Endodermal cell (in vitro differentiated cells): ENCODE measurements around the gene TMEM33. TPM values are rescaled to one million over a fixed set of nuclear protein-coding genes. Genes with fewer than 3 reads are reported as not detected.

ENCODE experiments used
- DNase-seq: peaks from one replicate; pipeline ENCODE4 v3.0.0-alpha.2; 2017
- H3K27ac ChIP-seq: 2 replicates; pipeline ENCODE4 v1.5.1; 2013; ENCODE audit warnings: mild to moderate bottlenecking, low read depth, low read length, moderate library complexity
- H3K27me3 ChIP-seq: 2 replicates; pipeline ENCODE4 v1.6.1; 2013; ENCODE audit warnings: mild to moderate bottlenecking, low read length, moderate library complexity; ENCODE audit not compliant: insufficient read depth, control insufficient read depth, poor library complexity, severe bottlenecking
- H3K36me3 ChIP-seq: 2 replicates; pipeline ENCODE4 v1.7.0; 2013; ENCODE audit warnings: mild to moderate bottlenecking, low read length, moderate library complexity; ENCODE audit not compliant: control insufficient read depth, insufficient read depth
- H3K4me1 ChIP-seq: one replicate; pipeline ENCODE4 v1.7.0; 2013; ENCODE audit warnings: low read length; ENCODE audit not compliant: control insufficient read depth, insufficient read depth
- H3K4me3 ChIP-seq: 2 replicates; pipeline ENCODE4 v1.5.1; 2013; ENCODE audit warnings: mild to moderate bottlenecking, low read length, moderate library complexity
- H3K9ac ChIP-seq: 2 replicates; pipeline ENCODE4 v1.6.1; 2013; ENCODE audit warnings: mild to moderate bottlenecking, low read length, moderate library complexity; ENCODE audit not compliant: poor library complexity, severe bottlenecking; ENCODE audit errors: extremely low read depth
- H3K9me3 ChIP-seq: 2 replicates; pipeline ENCODE4 v1.6.1; 2013; ENCODE audit warnings: mild to moderate bottlenecking, low read length, moderate library complexity; ENCODE audit not compliant: control insufficient read depth
- H3K27ac Mint-ChIP-seq: 2 replicates; pipeline ENCODE4 v1.8.0; 2020; ENCODE audit warnings: mixed read lengths
- H3K27me3 Mint-ChIP-seq: 2 replicates; pipeline ENCODE4 v1.8.0; 2021; ENCODE audit warnings: mild to moderate bottlenecking, mixed read lengths; ENCODE audit not compliant: insufficient read depth
- H3K36me3 Mint-ChIP-seq: 2 replicates; pipeline ENCODE4 v1.8.0; 2020; ENCODE audit warnings: low read depth, mixed read lengths
- H3K4me1 Mint-ChIP-seq: 2 replicates; pipeline ENCODE4 v1.8.0; 2020; ENCODE audit warnings: mixed read lengths
- H3K4me3 Mint-ChIP-seq: 2 replicates; pipeline ENCODE4 v1.8.0; 2020; ENCODE audit warnings: mild to moderate bottlenecking, moderate library complexity, mixed read lengths
- H3K9me3 Mint-ChIP-seq: 2 replicates; pipeline ENCODE4 v1.8.0; 2020; ENCODE audit warnings: mild to moderate bottlenecking, mixed read lengths
- CTCF ChIP-seq: fragments of 200-600 bp; sonication (generic); conservative IDR thresholded peaks from 2 replicates; pipeline ENCODE4 v1.5.0; 2021; ENCODE audit warnings: antibody characterized with exemption, mild to moderate bottlenecking
- WGBS, 2 experiments: methylation state at CpG; one replicate each; pipeline versions ENCODE4 v1.1.5 to v1.1.7; 2013; ENCODE audit warnings: missing lambda C conversion rate in 2 of 2, mixed read lengths in 1 of 2; ENCODE audit not compliant: insufficient coverage in 1 of 2, insufficient read length in 1 of 2; 5-methylcytosine and 5-hydroxymethylcytosine counted together
- total RNA-seq, 2 donors: library from RNA; stranded (reverse); fragmentation: NEBNext Ultra II Directional in 1 of 2; extraction: Animal tissue kit (Norgen Biotek cat#: 25700) in 1 of 2; gene quantifications; 2 replicates in 1 of 2; 3 replicates in 1 of 2; pipeline ENCODE4 v1.2.1, GENCODE V29; 2021

The TMEM33 gene
- total RNA-seq, 2 donors from 2014 or later: 80.0 to 84.1 TPM

- WGBS, 2 experiments: 0% methylated on average over 23 to 64 of the region's 64 CpGs
- Histone ChIP-seq H3K9me3 (no peaks in the 10 kb centered on the region), H3K4me3 (peak within 1 kb of the TSS; percentile 99), H3K27ac (peak within 1 kb of the TSS; percentile 21), H3K9ac (peak within 1 kb of the TSS; percentile 84), H3K4me1 (no peaks in the 10 kb centered on the region), H3K27me3 (no peaks in the 10 kb centered on the region), H3K36me3 (no peaks in the 10 kb centered on the region)
- Mint-ChIP-seq H3K27ac (peak within 1 kb of the TSS; percentile 92), H3K9me3 (no peaks in the 10 kb centered on the region), H3K4me3 (peak within 1 kb of the TSS; percentile 81), H3K36me3 (no peaks in the 10 kb centered on the region), H3K4me1 (peaks cover 11% of the 10 kb centered on the region), H3K27me3 (no peaks in the 10 kb centered on the region)
- TF ChIP-seq CTCF: peak; percentile 76
- DNase-seq: peak; percentile 97
Measured at GRCh38 chr4:41990365-41991111, 55.3 kb downstream of the TMEM33 start, which contains the start of gene SLC30A9. SLC30A9 (plus strand) TSS chr4:41990530; CDS start chr4:41990652, 122 bp downstream.

- WGBS, 2 experiments: 87 to 94% methylated on average over 9 to 10 of the region's 10 CpGs
- DNase-seq: no peak
- H3K4me3 ChIP-seq: peak overlapping the region; percentile 99
Measured at GRCh38 chr4:41991916-41992767, 56.9 kb downstream of the TMEM33 start.

More at GRCh38 chr4:41991916-41992767, 56.9 kb downstream of the TMEM33 start:
- TF ChIP-seq CTCF: no peak
- no peaks in the 10 kb centered on the region for H3K36me3 ChIP-seq
- no peaks in the 10 kb centered on the region for H3K9me3 ChIP-seq
- Mint-ChIP-seq H3K9me3 (no peaks in the 10 kb centered on the region), H3K27ac (no peak overlapping the region), H3K4me3 (peak overlapping the region; percentile 81), H3K27me3 (no peaks in the 10 kb centered on the region), H3K4me1 (peaks cover 11% of the 10 kb centered on the region), H3K36me3 (no peaks in the 10 kb centered on the region)
- no peaks in the 10 kb centered on the region for H3K4me1 ChIP-seq
- H3K9ac ChIP-seq: no peak overlapping the region
- no peaks in the 10 kb centered on the region for H3K27me3 ChIP-seq
- no peak overlapping the region for H3K27ac ChIP-seq
